ENCODE data around the gene ESRRB.

The ESRRB gene

GRCh38 chr14:76350671-76351070 is 25.3 kb upstream of the ESRRB start:
- no peak overlapping the region for H3K27ac ChIP-seq
- H3K4me3 ChIP-seq: no peak overlapping the region

GRCh38 chr14:76351941-76352340 is 24.0 kb upstream of the ESRRB start:
- H3K4me3 ChIP-seq: no peak overlapping the region
- H3K27ac ChIP-seq: no peak overlapping the region

DNA sequence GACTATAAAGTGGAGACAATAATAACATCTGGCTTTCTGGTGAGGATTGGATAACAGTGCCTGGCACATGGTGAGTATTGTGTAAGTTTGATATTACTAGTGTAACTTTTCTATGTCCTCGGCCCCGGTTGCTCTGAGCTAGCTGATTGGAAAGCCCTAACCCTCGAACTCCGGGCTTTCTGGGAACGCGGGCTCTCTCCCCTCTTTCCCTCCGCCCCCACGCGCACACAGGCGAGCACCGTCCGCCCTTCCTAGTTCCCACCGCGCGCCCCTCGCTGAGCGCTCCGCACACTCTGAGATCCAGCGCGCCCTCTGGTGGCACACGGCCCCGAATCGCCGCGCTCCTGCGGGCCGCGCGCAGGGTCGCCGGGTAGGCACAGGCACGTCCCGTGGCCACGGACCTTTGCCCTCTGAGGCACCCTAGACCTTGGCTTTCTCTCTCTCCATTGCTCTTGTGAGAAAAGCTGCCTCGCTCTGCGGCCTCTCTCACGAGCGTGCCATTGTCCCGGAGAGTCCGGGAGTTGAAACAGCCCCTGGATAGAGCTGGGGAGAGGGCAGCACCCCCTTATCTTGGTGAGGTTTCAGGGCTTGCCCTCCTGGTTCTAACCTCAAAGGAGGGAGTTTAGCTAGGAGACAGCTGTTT is 23.2 kb upstream of the ESRRB start:
- no peak overlapping the region for H3K27ac ChIP-seq
- H3K4me3 ChIP-seq: peak overlapping the region in 1 of 7 experiments; percentile 13

- no peak overlapping the region for H3K4me3 ChIP-seq
- H3K27ac ChIP-seq: no peak overlapping the region
Observed at GRCh38 chr14:76354310-76354709, 21.6 kb upstream of the ESRRB start.

DNA sequence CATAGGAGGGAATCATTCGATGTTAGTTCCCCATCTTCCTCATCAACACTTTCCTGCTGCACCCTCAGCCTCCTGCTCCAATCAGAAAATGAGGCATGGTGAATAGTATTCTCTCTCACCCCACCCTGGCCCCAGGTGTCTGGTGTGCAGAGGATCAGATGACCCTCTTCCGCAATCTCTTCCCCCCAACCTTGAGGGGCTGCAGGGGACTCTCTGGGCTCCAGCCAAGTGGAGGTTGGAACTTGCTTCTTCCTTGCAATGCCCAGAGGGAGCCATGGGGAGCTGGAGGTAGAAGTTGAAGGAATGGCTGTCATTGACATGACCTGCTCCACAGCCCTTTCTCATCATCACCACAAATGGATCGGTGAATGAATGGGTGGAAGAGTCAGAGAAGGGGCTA is 20.2 kb upstream of the ESRRB start:
- Histone ChIP-seq H3K27ac (no peak overlapping the region), H3K4me3 (no peak overlapping the region)

- Histone ChIP-seq H3K27ac (no peak overlapping the region), H3K4me3 (no peak overlapping the region)
Observed at GRCh38 chr14:76371066-76371465, 4.9 kb upstream of the ESRRB start.

DNA sequence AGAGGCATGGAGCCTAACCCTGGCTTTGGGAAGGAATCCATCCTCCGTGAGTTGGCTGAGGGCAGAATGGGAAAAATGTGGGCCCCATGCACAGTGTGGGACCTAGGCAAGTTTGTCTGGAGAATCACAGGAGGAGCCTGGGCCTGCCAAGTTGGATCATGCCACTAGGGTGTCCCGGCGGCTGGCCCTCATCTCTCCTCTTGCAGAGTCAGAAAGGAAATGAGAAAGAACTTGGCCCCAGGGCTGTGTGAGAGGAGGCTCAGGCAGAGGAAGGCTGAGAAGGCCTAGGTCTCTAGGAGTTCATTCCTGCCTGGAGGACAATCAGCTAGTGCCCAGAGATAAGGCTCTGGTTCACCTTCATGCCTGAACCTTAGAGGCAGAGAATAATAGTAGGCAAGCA is 2.5 kb upstream of the ESRRB start:
- H3K4me3 ChIP-seq: no peak overlapping the region
- H3K27ac ChIP-seq: no peak overlapping the region

DNA sequence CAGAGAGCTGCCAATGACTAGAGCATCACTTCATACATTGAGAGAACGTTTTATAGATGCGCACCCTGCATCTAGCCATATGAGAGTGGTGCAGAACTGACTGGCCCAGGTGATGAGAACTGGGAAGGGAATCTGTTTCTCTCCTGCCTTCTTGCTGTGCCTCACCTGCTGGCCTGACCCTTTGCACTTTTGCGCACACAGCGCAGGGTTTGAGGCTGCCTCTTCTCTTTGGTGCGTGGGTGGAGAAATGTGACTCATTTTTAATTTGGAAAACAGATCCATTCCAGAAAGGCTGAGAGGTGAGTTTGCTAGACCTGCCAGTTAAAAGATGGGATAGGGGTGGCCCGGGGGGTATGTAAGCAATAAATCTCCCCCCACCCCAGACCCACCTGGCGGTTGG is 453 bp upstream of the ESRRB start:
- Histone ChIP-seq H3K4me3 (no peak overlapping the region), H3K27ac (no peak overlapping the region)

DNA sequence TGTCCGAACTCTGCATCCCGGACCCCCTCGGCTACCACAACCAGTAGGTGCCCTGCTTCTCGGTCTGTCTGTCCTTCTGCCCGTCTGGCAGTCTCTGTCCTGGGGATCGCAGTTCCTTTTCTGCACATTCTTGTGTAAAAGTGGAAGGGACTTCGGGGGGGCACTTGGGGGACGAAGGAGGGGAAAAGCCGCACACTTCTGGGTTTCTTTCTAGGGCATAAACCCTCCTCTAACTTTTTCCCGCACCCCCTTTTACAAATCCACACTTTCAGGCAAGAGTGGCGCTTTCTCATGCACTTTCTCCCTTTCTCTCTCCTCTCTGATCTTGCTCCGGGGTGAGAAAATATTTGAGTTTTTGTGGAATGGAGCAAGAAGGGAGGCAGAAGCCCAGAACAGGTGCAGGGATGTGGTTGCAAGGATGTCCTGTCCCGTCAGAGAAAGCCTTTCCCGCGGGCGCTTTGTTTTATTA is 506 bp downstream of the ESRRB start:
- Histone ChIP-seq H3K27ac (no peak overlapping the region), H3K4me3 (peak overlapping the region in 1 of 7 experiments; percentile 1)

DNA sequence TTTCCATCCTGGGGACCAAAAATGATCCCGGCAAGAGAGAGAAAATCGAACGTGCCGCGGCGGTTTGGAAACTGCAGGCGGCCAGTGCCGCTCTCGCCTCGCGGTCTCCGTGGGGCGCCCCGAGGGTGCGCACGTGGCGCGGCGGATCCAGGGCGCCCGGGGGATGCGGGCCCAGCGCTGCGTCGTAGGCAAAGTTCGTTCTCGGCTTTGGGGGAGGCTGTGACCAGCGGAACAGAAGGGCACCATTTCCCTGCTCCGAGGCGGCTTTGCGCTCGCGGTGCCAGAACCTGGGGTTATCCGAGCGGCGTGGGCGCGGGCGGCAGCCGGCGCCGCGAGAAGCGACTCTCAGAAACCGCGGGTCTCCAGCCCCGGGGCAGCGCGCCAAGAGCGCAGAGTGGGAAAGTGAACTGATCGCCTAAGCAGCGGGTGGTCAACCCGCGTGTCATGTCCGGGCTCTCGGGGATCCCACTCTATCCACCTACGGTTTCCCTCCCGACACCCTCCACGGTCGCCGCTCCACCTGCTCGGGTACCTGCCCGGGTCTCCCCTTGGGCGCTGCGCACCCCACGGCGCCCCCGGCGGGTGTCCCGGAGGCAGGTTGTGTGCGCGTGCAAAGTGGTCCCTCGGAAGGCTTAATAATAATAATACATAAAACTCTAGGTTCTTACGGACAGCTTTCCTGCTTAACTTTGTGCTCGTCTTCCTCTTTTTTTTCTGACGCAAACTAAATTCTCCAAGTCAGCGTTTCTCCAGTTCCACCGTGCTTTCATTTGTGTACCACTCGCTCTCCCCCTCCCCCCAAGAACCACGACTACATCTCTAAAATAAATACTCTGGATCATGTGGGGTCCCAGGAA is 1.2 kb downstream of the ESRRB start:
- Histone ChIP-seq H3K27ac (no peak overlapping the region), H3K4me3 (peak overlapping the region in 1 of 7 experiments; percentile 1)

GRCh38 chr14:76377735-76378074 is 1.8 kb downstream of the ESRRB start:
- H3K4me3 ChIP-seq: no peak overlapping the region
- H3K27ac ChIP-seq: no peak overlapping the region

DNA sequence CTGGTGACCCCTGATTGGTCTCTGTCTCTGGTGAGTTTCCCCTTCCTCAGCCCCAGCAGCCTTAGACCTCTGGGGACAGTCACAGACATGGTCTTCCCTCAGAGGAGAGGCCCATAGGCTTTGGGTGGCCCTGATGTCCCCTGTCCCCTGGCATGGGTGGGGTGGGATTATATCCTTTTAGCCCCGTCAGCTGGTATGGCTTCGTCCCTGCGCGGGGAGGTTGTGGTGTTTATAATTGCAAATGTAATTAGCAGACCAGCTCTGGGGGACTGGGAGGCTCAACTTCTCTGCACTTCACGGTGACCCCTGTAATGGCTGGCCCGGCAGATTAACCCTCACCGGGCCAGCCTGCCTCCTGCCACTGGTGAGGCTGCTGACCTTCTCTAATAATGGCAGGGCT is 5.1 kb downstream of the ESRRB start:
- no peak overlapping the region for H3K27ac ChIP-seq
- H3K4me3 ChIP-seq: no peak overlapping the region

GRCh38 chr14:76381817-76382494 is 6.0 kb downstream of the ESRRB start:
- H3K4me3 ChIP-seq: no peak overlapping the region

DNA sequence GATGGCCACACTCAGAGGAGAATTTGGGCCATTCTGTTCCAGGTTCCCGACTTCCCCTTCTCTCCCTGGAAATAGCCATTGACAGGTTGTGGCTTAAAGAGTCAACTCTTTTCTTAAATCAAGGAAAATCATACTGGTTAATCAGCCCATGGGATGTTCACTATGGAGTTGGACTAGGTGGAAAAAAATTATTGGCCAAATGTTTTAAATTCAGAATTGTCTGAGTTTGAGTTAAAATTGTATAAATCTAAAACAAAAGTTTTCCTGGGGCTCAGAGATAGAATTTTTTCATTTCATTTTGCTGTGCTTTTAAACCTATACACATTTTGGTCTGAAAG is 6.5 kb downstream of the ESRRB start:
- Histone ChIP-seq H3K4me3 (no peak overlapping the region), H3K27ac (no peak overlapping the region)

More at GRCh38 chr14:76381817-76382494, 6.0 kb downstream of the ESRRB start:
- H3K27ac ChIP-seq: no peak overlapping the region

GRCh38 chr14:76385435-76385834 is 9.5 kb downstream of the ESRRB start:
- Histone ChIP-seq H3K27ac (no peak overlapping the region), H3K4me3 (no peak overlapping the region)

DNA sequence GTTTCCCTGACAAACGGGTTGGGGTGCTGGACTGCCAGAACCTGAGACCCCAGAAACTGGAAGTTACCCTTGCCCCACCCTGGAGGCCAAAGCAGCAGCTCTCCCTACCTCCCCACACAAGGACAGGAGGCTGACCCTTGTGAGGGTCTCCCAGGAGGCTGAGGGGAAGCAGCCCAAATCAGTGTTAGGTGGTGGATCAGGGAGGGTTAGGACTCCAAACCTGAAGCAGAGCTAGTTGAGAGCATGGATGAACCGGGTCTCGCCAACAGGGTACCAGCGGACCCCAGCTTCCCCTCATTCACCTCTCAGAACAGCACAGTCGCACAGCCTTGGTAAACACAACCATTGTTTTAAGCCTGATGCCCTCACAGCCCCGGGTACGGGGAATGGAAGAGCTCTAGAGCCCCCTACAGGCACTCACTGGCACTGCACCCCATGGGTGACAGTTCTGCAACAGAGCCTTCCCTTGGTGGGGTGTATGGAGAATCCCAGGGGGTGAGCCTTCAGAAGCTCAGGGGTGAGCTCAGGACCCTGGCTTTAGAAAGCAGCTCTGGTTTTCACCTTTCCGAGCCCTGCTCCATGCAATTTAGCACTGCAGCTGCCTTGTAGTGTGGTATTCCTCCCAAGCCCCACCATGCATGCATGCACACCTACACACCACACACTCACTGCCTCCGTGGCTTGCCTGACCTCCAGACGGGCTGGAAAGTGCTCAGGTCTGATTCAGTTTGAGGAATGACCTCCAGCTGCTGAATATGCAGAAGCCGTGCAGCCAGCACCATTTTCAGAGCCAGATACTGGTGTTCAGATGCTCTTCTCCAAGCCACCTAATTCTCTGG is 11.2 kb downstream of the ESRRB start:
- no peak overlapping the region for H3K27ac ChIP-seq
- H3K4me3 ChIP-seq: no peak overlapping the region

- no peak overlapping the region for H3K27ac ChIP-seq
- no peak overlapping the region for H3K4me3 ChIP-seq
Observed at GRCh38 chr14:76389841-76390240, 13.9 kb downstream of the ESRRB start.

DNA sequence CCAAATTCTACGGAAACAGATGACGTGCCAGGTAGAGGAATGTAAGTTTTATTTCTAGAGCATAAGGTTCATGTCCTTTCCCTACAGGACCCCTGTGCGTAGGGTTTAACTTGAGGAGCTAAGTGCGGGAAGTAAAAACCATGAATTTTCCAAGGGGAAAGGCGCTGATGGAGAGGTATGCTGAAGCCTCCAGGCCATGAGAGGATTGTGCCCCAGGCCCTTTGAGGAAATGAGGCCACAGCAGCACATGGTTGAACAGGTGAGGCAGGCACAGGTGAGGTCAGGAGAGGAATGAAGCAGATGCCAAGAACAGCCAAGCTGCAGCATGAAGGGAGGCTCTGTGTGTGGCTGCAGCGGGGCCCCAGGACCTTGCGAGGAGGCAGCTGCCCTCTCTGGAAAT is 14.7 kb downstream of the ESRRB start:
- Histone ChIP-seq H3K4me3 (no peak overlapping the region), H3K27ac (no peak overlapping the region)

DNA sequence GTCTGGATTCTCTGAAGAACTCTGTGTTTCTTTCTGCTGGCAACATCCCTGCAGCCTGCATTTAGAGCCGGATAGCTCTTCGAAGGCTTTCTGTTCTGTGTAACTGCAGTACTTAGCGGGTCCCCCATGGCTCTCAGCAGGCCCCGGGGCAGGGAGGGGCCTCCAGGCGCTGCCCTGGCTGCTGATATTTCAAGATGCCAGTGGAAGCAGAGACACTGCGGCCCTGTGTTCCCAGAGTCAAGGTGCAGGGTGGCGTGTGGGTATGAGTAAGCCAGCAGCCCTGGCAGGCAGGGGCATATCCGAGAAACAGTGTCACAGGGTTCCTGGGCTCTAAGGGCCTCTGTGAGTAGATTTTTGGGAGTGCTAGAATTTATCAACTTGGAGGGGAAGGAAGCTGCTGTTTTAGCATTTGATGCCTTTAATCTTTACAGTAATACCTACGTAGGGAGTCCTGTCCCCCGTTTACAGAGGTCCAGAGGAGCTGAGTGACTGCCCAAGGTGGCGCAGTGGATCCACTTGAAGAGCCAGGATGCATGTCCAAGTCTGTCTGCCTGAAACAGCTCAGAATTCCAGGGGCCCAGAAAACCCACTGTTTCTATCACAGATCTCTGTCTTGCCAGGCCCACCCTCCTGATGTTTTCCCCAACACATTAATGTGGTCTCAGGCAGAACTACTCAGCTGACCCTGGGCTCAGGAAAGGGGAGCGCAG is 16.2 kb downstream of the ESRRB start:
- no peak overlapping the region for H3K4me3 ChIP-seq
- H3K27ac ChIP-seq: no peak overlapping the region

- H3K4me3 ChIP-seq: no peak overlapping the region
- H3K27ac ChIP-seq: no peak overlapping the region
Observed at GRCh38 chr14:76394569-76394968, 18.6 kb downstream of the ESRRB start.

Data from skin epidermis (tissue), 12 donors.